Endothelial cell of umbilical vein (primary cell): ENCODE results near the gene ABCF1. TPM values are rescaled to one million over a fixed set of nuclear protein-coding genes. Genes with fewer than 3 reads are reported as not detected.

Experiments used
- BruUV-seq: library from RNA; stranded (reverse); fragments of 400-500 nt; replicated peaks from 2 replicates; lab custom pipeline; 2021; lab: Mats Ljungman, UMichigan
- CTCF ChIA-PET: fragments of 300-600, 350-600 bp; sonication (Branson Sonifier 250); formaldehyde crosslinking; loops from one replicate; lab custom pipeline; 2021; ENCODE audit warnings: antibody characterized with exemption, inconsistent platforms; lab: Charles Lee
- POLR2A ChIA-PET: fragments of 300-600, 350-600 bp; sonication (Branson Sonifier 250); formaldehyde crosslinking; loops from one replicate; lab custom pipeline; 2021; ENCODE audit warnings: antibody characterized with exemption, inconsistent platforms; lab: Charles Lee
- DNase-seq: peaks from one replicate; pipeline ENCODE4 v3.0.0-alpha.2; 2011; ENCODE audit warnings: low read depth, low spot score
- FAIRE-seq: peaks from 2 replicates; lab custom pipeline; 2011; peaks lifted over from hg19 to GRCh38; lab: Jason Lieb, UNC
- H2AFZ ChIP-seq: 2 replicates; pipeline ENCODE4 v1.6.0; 2012; ENCODE audit warnings: low read depth, low read length, control low read depth, inconsistent platforms
- H3K27ac ChIP-seq: 2 replicates; pipeline ENCODE4 v1.5.1; 2011; ENCODE audit warnings: low read depth, mild to moderate bottlenecking, control low read depth, low read length, moderate library complexity; ENCODE audit not compliant: insufficient read depth
- H3K27me3 ChIP-seq, 2 experiments: 2 replicates each; pipeline versions ENCODE4 v1.6.0 to v1.6.1; 2011; ENCODE audit warnings: low read length in 2 of 2, mixed read lengths in 1 of 2; ENCODE audit not compliant: control insufficient read depth in 2 of 2, insufficient read depth in 2 of 2
- H3K36me3 ChIP-seq, 2 experiments: 2 replicates in 1 of 2; 3 replicates in 1 of 2; pipeline ENCODE4 v1.5.1; 2011; ENCODE audit warnings: low read length in 2 of 2, mild to moderate bottlenecking in 1 of 2, moderate library complexity in 1 of 2; ENCODE audit not compliant: control insufficient read depth in 2 of 2, insufficient read depth in 2 of 2; ENCODE audit errors: extremely low read depth in 1 of 2
- H3K4me1 ChIP-seq: 3 replicates; pipeline ENCODE4 v1.5.1; 2011; ENCODE audit warnings: mild to moderate bottlenecking, low read length; ENCODE audit not compliant: control insufficient read depth, insufficient read depth; ENCODE audit errors: extremely low read depth
- H3K4me2 ChIP-seq: 2 replicates; pipeline ENCODE4 v1.6.1; 2011; ENCODE audit warnings: low read length, control low read depth, mixed read lengths; ENCODE audit not compliant: insufficient read depth
- H3K4me3 ChIP-seq, 3 experiments: fragments of 200-600 bp in 1 of 3; sonication (generic), shearing (Covaris generic) in 1 of 3; replicated peaks in 1 of 3; 2 replicates each; pipeline ENCODE4 v1.5.1; 2011 to 2016; ENCODE audit warnings: control low read depth in 3 of 3, low read length in 3 of 3, mild to moderate bottlenecking in 2 of 3, inconsistent platforms in 1 of 3, low read depth in 1 of 3, moderate library complexity in 1 of 3; ENCODE audit not compliant: insufficient read depth in 1 of 3
- H3K79me2 ChIP-seq: 2 replicates; pipeline ENCODE4 v1.6.0; 2012; ENCODE audit warnings: low read length, inconsistent platforms; ENCODE audit not compliant: control insufficient read depth, insufficient read depth
- H3K9ac ChIP-seq: replicated peaks from 2 replicates; pipeline ENCODE3; 2011; ENCODE audit warnings: low read length, control low read depth; ENCODE audit not compliant: insufficient read depth; ENCODE audit errors: extremely low read depth
- H3K9me1 ChIP-seq: replicated peaks from 3 replicates; pipeline ENCODE4 v1.6.0; 2011; ENCODE audit warnings: mild to moderate bottlenecking, low read length; ENCODE audit not compliant: control insufficient read depth, insufficient read depth; ENCODE audit errors: extremely low read depth
- H3K9me3 ChIP-seq: replicated peaks from 2 replicates; pipeline ENCODE4 v1.5.1; 2012; ENCODE audit warnings: low read length, inconsistent platforms; ENCODE audit not compliant: control insufficient read depth, insufficient read depth
- H4K20me1 ChIP-seq: replicated peaks from 2 replicates; pipeline ENCODE3; 2011; ENCODE audit warnings: mild to moderate bottlenecking, low read length; ENCODE audit not compliant: control insufficient read depth, insufficient read depth; ENCODE audit errors: extremely low read depth
- EZH2 ChIP-seq: IDR thresholded peaks from 2 replicates; pipeline ENCODE4 v1.6.1; 2012; ENCODE audit warnings: borderline replicate concordance, low read depth, mild to moderate bottlenecking, moderate library complexity, low read length, inconsistent platforms; ENCODE audit not compliant: severe bottlenecking
- FOS ChIP-seq: IDR thresholded peaks from 2 replicates; pipeline ENCODE4 v1.6.1; 2011; ENCODE audit warnings: mild to moderate bottlenecking, low read length, moderate library complexity, borderline replicate concordance; ENCODE audit not compliant: insufficient read depth
- GATA2 ChIP-seq: IDR thresholded peaks from 2 replicates; pipeline ENCODE4 v1.7.0; 2011; ENCODE audit warnings: low read depth, mild to moderate bottlenecking, moderate library complexity, mixed read lengths, low read length; ENCODE audit not compliant: insufficient read length, insufficient read depth
- JUN ChIP-seq: IDR thresholded peaks from 2 replicates; pipeline ENCODE4 v1.6.1; 2011; ENCODE audit warnings: borderline replicate concordance, low read depth; ENCODE audit not compliant: insufficient read length, insufficient read depth
- MYC ChIP-seq: IDR thresholded peaks from one replicate; pipeline ENCODE4 v1.6.1; 2011; ENCODE audit warnings: mild to moderate bottlenecking, low read depth, low read length
- POLR2A ChIP-seq: IDR thresholded peaks from 2 replicates; pipeline ENCODE4 v1.6.1; 2012; ENCODE audit warnings: low read depth, mild to moderate bottlenecking, control low read depth, low read length
- POLR2AphosphoS5 ChIP-seq: IDR thresholded peaks from 2 replicates; pipeline ENCODE4 v1.6.1; 2012; ENCODE audit warnings: low read depth, mild to moderate bottlenecking, control low read depth, low read length, moderate library complexity; ENCODE audit not compliant: insufficient read depth
- dilution Hi-C: fragments of 300-500 bp; cut with MboI; formaldehyde crosslinking; loops from one replicate; pipeline ENCODE4 v1.15.0; 2019; ENCODE audit warnings: low sequenced_read_pairs; ENCODE audit not compliant: extremely low pct_ligation_motif_present
- intact Hi-C: fragments of 100-400 bp; cut with micrococcal nuclease; formaldehyde crosslinking; loops from one replicate; pipeline ENCODE4 v1.10.0; 2022
- polyA plus RNA-seq, 4 experiments: library from polyadenylated mRNA; depleted of rRNA in 3 of 4; stranded (reverse) in 3 of 4; unstranded in 1 of 4; fragments of >200 nt; gene quantifications; 2 replicates each; pipeline versions ENCODE4 v1.2.1 to v1.2.3, GENCODE V29; 2011 to 2012; ENCODE audit warnings: missing spikeins in 1 of 4
- total RNA-seq: library from RNA; stranded (reverse); gene quantifications from 2 replicates; pipeline ENCODE4 v1.2.3, GENCODE V29; 2021
- TF ChIP-seq, protein P1 (sequence below): IDR thresholded peaks from 2 replicates; pipeline ENCODE4 v1.6.1; 2011; ENCODE audit not compliant: insufficient read depth, insufficient read length
- TF ChIP-seq, protein P2 (sequence below), 2 donors: IDR thresholded peaks; 1 replicate in 1 of 2; 2 replicates in 1 of 2; pipeline ENCODE4 v1.5.1; 2011; ENCODE audit warnings: low read length in 2 of 2, mild to moderate bottlenecking in 2 of 2, moderate library complexity in 2 of 2, control low read depth in 1 of 2, inconsistent platforms in 1 of 2, low read depth in 1 of 2; ENCODE audit not compliant: insufficient read depth in 1 of 2; ENCODE audit errors: extremely low read depth in 1 of 2

Gene ABCF1
- total and polyA plus RNA-seq, 2 donors (not counting 3 experiments of a cell fraction or from before 2014, with no cell fraction given) = 34.0 to 60.3 TPM

DNA sequence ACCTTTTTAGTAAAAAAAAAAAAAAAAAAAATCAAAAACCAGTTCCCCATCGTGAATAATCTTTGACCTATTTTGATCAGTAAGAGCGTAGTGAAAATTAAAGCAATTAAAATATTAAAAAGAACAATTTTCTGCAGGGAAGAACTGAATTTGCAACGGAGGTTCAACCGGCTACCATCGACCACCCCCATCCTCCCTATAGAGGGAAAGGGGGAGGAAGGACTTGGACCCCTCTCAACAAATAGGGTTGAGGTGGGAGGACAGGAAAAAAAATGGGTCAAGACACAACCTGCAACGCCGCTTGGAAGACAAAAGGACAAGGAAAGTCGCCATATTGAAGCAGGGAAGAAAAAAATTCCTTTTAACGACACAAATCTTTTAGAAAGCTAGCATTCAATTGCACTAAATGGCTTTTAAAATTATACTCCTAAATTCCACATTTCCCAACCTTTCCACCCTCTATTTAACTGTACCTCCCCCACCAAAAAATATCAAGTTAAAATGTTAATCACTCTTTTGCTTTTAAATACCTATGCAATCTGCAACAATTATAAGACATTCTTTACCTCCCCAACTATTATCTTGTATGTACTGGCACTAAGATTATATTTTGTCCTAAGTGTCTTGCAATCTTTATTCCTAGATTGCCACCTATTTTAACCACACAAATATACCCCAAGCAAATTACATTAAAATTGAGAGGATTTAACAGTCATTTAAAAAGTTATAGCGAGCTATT lies 44.1 kb downstream of the ABCF1 start:
- no peaks in the 10 kb centered on the region for H3K27me3 ChIP-seq
- H3K27ac ChIP-seq = peak overlapping the region; percentile 86
- CTCF ChIA-PET = interaction anchor here (0.6 to 4.5 kb wide), 7 partner anchors 15 to 290 kb away, joined by 3 to 44 read pairs (median 5); no protein-coding TSS in a partner anchor
- intact Hi-C loops = loop anchor here (1.0 kb wide), 2 partner anchors 58 to 99 kb away; partner anchors contain the start of gene DHX16
- H3K4me3 ChIP-seq = peak overlapping the region; percentile 51 to 84 (median 65)
- no peaks in the 10 kb centered on the region for H4K20me1 ChIP-seq
- peaks cover 21% of the 10 kb centered on the region for H3K4me1 ChIP-seq
- H3K9me3 ChIP-seq = no peaks in the 10 kb centered on the region
- POLR2A ChIA-PET = interaction anchor here (0.6 to 4.1 kb wide), 16 partner anchors 10 to 1127 kb away, joined by 3 to 63 read pairs (median 5); partner anchors contain the start of genes ABCF1, ATAT1, DHX16 and MDC1
- H2AFZ ChIP-seq = no peak overlapping the region
- no peaks in the 10 kb centered on the region for H3K9me1 ChIP-seq
- H3K36me3 ChIP-seq = peaks cover 2 to 7% of the 10 kb centered on the region in 2 experiments
- TF ChIP-seq EZH2 = no peak
- TF ChIP-seq POLR2A = peak; percentile 99
- no peak for TF ChIP-seq MYC
- no peak for TF ChIP-seq JUN
- no peak for TF ChIP-seq GATA2
- TF ChIP-seq, protein P1, sequence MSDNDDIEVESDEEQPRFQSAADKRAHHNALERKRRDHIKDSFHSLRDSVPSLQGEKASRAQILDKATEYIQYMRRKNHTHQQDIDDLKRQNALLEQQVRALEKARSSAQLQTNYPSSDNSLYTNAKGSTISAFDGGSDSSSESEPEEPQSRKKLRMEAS = no peak
- TF ChIP-seq, protein P2, sequence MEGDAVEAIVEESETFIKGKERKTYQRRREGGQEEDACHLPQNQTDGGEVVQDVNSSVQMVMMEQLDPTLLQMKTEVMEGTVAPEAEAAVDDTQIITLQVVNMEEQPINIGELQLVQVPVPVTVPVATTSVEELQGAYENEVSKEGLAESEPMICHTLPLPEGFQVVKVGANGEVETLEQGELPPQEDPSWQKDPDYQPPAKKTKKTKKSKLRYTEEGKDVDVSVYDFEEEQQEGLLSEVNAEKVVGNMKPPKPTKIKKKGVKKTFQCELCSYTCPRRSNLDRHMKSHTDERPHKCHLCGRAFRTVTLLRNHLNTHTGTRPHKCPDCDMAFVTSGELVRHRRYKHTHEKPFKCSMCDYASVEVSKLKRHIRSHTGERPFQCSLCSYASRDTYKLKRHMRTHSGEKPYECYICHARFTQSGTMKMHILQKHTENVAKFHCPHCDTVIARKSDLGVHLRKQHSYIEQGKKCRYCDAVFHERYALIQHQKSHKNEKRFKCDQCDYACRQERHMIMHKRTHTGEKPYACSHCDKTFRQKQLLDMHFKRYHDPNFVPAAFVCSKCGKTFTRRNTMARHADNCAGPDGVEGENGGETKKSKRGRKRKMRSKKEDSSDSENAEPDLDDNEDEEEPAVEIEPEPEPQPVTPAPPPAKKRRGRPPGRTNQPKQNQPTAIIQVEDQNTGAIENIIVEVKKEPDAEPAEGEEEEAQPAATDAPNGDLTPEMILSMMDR (IDR thresholded peaks at IDR 0.05; ENCODE audit: extremely low read depth in 1 of 2, insufficient read depth in 1 of 2, low read depth in 1 of 2, low read length in 2 of 2) = no peak
- no peak for TF ChIP-seq FOS
- TF ChIP-seq POLR2AphosphoS5 = peak; percentile 71
- peak overlapping the region; percentile 99 for H3K9ac ChIP-seq
- H3K4me2 ChIP-seq = peak overlapping the region; percentile 99
- FAIRE-seq (no peak), DNase-seq (peak; percentile 85)
- dilution Hi-C loops = no loop called here
- TSS peak; percentile 18 for BruUV-seq
- H3K79me2 ChIP-seq = peaks cover 38% of the 10 kb centered on the region
